Activated naive CD8-positive, alpha-beta T cell (primary cell): ENCODE data around the gene KAZN.

Experiments used
- H3K27ac Mint-ChIP-seq: one replicate; pipeline ENCODE4 v1.8.0; 2021; ENCODE audit warnings: mixed read lengths
- H3K27me3 Mint-ChIP-seq: one replicate; pipeline ENCODE4 v1.8.0; 2021; ENCODE audit warnings: mixed read lengths
- H3K36me3 Mint-ChIP-seq: one replicate; pipeline ENCODE4 v1.8.0; 2021; ENCODE audit warnings: mixed read lengths
- H3K4me1 Mint-ChIP-seq: one replicate; pipeline ENCODE4 v1.8.0; 2021; ENCODE audit warnings: low read depth, mixed read lengths
- H3K4me3 Mint-ChIP-seq: one replicate; pipeline ENCODE4 v1.8.0; 2021; ENCODE audit warnings: mild to moderate bottlenecking, mixed read lengths
- H3K9me3 Mint-ChIP-seq: one replicate; pipeline ENCODE4 v1.8.0; 2021; ENCODE audit warnings: low read depth, mixed read lengths

Gene KAZN

GRCh38 chr1:14825396-14825795, 226.9 kb downstream of the KAZN start:
- H3K4me1 Mint-ChIP-seq = no peaks in the 10 kb centered on the region
- H3K27ac Mint-ChIP-seq = no peak overlapping the region
- H3K9me3 Mint-ChIP-seq = no peaks in the 10 kb centered on the region
- no peaks in the 10 kb centered on the region for H3K36me3 Mint-ChIP-seq
- no peaks in the 10 kb centered on the region for H3K27me3 Mint-ChIP-seq
- H3K4me3 Mint-ChIP-seq = no peak overlapping the region

- Mint-ChIP-seq H3K4me3 (no peak overlapping the region), H3K9me3 (no peaks in the 10 kb centered on the region), H3K27ac (no peak overlapping the region), H3K27me3 (no peaks in the 10 kb centered on the region), H3K4me1 (no peaks in the 10 kb centered on the region), H3K36me3 (no peaks in the 10 kb centered on the region)
These were observed 227.7 kb downstream of the KAZN start for GRCh38 chr1:14826172-14826636.

- H3K4me3 Mint-ChIP-seq = no peak overlapping the region
- H3K9me3 Mint-ChIP-seq = no peaks in the 10 kb centered on the region
- H3K27me3 Mint-ChIP-seq = no peaks in the 10 kb centered on the region
These were observed 228.3 kb downstream of the KAZN start for GRCh38 chr1:14826731-14827326.

GRCh38 chr1:14827870-14828269, 229.4 kb downstream of the KAZN start:
- H3K36me3 Mint-ChIP-seq = no peaks in the 10 kb centered on the region
- H3K4me3 Mint-ChIP-seq = no peak overlapping the region
- H3K27me3 Mint-ChIP-seq = no peaks in the 10 kb centered on the region
- no peaks in the 10 kb centered on the region for H3K4me1 Mint-ChIP-seq
- H3K9me3 Mint-ChIP-seq = no peaks in the 10 kb centered on the region
- no peak overlapping the region for H3K27ac Mint-ChIP-seq

More at GRCh38 chr1:14826731-14827326, 228.3 kb downstream of the KAZN start:
- Mint-ChIP-seq H3K36me3 (no peaks in the 10 kb centered on the region), H3K27ac (no peak overlapping the region), H3K4me1 (no peaks in the 10 kb centered on the region)

- Mint-ChIP-seq H3K9me3 (no peaks in the 10 kb centered on the region), H3K4me1 (no peaks in the 10 kb centered on the region), H3K36me3 (no peaks in the 10 kb centered on the region), H3K4me3 (no peak overlapping the region), H3K27me3 (no peaks in the 10 kb centered on the region), H3K27ac (no peak overlapping the region)
These were observed 230.2 kb downstream of the KAZN start for GRCh38 chr1:14828665-14829064.

GRCh38 chr1:14835725-14836124, 237.2 kb downstream of the KAZN start:
- peaks cover 7% of the 10 kb centered on the region for H3K27me3 Mint-ChIP-seq
- no peaks in the 10 kb centered on the region for H3K4me1 Mint-ChIP-seq

GRCh38 chr1:14836426-14837140, 238.1 kb downstream of the KAZN start:
- Mint-ChIP-seq H3K36me3 (no peaks in the 10 kb centered on the region), H3K4me3 (no peak overlapping the region), H3K27ac (no peak overlapping the region), H3K9me3 (peaks cover 2% of the 10 kb centered on the region), H3K4me1 (no peaks in the 10 kb centered on the region), H3K27me3 (peaks cover 8% of the 10 kb centered on the region)

More at GRCh38 chr1:14835725-14836124, 237.2 kb downstream of the KAZN start:
- no peak overlapping the region for H3K27ac Mint-ChIP-seq
- H3K9me3 Mint-ChIP-seq = no peaks in the 10 kb centered on the region
- H3K36me3 Mint-ChIP-seq = no peaks in the 10 kb centered on the region
- no peak overlapping the region for H3K4me3 Mint-ChIP-seq

GRCh38 chr1:14840374-14840773, 241.9 kb downstream of the KAZN start:
- H3K4me3 Mint-ChIP-seq = no peak overlapping the region
- no peak overlapping the region for H3K27ac Mint-ChIP-seq
- peaks cover 19% of the 10 kb centered on the region for H3K27me3 Mint-ChIP-seq
- no peaks in the 10 kb centered on the region for H3K4me1 Mint-ChIP-seq
- H3K9me3 Mint-ChIP-seq = peaks cover 11% of the 10 kb centered on the region
- peaks cover 4% of the 10 kb centered on the region for H3K36me3 Mint-ChIP-seq

- Mint-ChIP-seq H3K9me3 (peaks cover 11% of the 10 kb centered on the region), H3K27me3 (peaks cover 19% of the 10 kb centered on the region), H3K27ac (no peak overlapping the region), H3K36me3 (peaks cover 4% of the 10 kb centered on the region), H3K4me3 (no peak overlapping the region), H3K4me1 (no peaks in the 10 kb centered on the region)
These were observed 243.0 kb downstream of the KAZN start for GRCh38 chr1:14841456-14841855.

- Mint-ChIP-seq H3K27ac (no peak overlapping the region), H3K4me3 (no peak overlapping the region), H3K9me3 (peaks cover 11% of the 10 kb centered on the region), H3K36me3 (peaks cover 4% of the 10 kb centered on the region), H3K27me3 (peaks cover 19% of the 10 kb centered on the region), H3K4me1 (no peaks in the 10 kb centered on the region)
These were observed 243.5 kb downstream of the KAZN start for GRCh38 chr1:14841951-14842350.

GRCh38 chr1:14842361-14842760, 243.9 kb downstream of the KAZN start:
- peaks cover 19% of the 10 kb centered on the region for H3K27me3 Mint-ChIP-seq
- peaks cover 4% of the 10 kb centered on the region for H3K36me3 Mint-ChIP-seq
- H3K4me3 Mint-ChIP-seq = no peak overlapping the region
- no peak overlapping the region for H3K27ac Mint-ChIP-seq
- no peaks in the 10 kb centered on the region for H3K4me1 Mint-ChIP-seq
- H3K9me3 Mint-ChIP-seq = peaks cover 11% of the 10 kb centered on the region

- Mint-ChIP-seq H3K27ac (no peak overlapping the region), H3K9me3 (peaks cover 11% of the 10 kb centered on the region), H3K4me1 (no peaks in the 10 kb centered on the region), H3K36me3 (peaks cover 4% of the 10 kb centered on the region), H3K4me3 (no peak overlapping the region), H3K27me3 (peaks cover 19% of the 10 kb centered on the region)
These were observed 244.4 kb downstream of the KAZN start for GRCh38 chr1:14842891-14843290.

- Mint-ChIP-seq H3K9me3 (peaks cover 11% of the 10 kb centered on the region), H3K27ac (no peak overlapping the region)
These were observed 245.0 kb downstream of the KAZN start for GRCh38 chr1:14843525-14843924.

GRCh38 chr1:14844356-14844755, 245.9 kb downstream of the KAZN start:
- Mint-ChIP-seq H3K4me3 (no peak overlapping the region), H3K36me3 (peaks cover 4% of the 10 kb centered on the region), H3K9me3 (peaks cover 11% of the 10 kb centered on the region), H3K27ac (no peak overlapping the region), H3K27me3 (peaks cover 17% of the 10 kb centered on the region), H3K4me1 (no peaks in the 10 kb centered on the region)

More at GRCh38 chr1:14843525-14843924, 245.0 kb downstream of the KAZN start:
- Mint-ChIP-seq H3K27me3 (peaks cover 18% of the 10 kb centered on the region), H3K36me3 (peaks cover 4% of the 10 kb centered on the region), H3K4me1 (no peaks in the 10 kb centered on the region), H3K4me3 (no peak overlapping the region)

- Mint-ChIP-seq H3K4me1 (no peaks in the 10 kb centered on the region), H3K9me3 (peaks cover 11% of the 10 kb centered on the region), H3K27ac (no peak overlapping the region), H3K4me3 (no peak overlapping the region), H3K36me3 (peaks cover 4% of the 10 kb centered on the region), H3K27me3 (peaks cover 13% of the 10 kb centered on the region)
These were observed 246.6 kb downstream of the KAZN start for GRCh38 chr1:14844923-14845617.
